ENCODE data around the gene ARHGEF9.

DNA sequence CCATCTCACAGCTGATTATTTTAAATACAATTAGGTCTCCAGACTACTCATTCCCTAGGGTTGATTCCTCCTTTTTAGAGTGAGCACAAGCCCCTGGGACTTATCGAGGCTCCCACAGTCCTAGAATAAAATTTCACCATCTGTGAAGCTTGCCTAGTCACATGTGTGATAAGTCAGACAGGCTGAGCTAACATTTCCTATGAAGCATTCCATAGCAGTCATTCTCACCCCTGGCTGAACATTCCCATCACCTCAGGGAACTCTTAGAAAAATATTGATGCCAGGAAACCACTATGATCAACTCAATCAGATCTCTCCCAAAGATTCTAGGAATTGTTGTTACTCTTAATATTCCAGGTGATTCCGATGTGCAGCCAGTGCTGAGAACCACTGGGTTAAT, 37.7 kb downstream of the ARHGEF9 start:
- TF ChIP-seq, protein P1, sequence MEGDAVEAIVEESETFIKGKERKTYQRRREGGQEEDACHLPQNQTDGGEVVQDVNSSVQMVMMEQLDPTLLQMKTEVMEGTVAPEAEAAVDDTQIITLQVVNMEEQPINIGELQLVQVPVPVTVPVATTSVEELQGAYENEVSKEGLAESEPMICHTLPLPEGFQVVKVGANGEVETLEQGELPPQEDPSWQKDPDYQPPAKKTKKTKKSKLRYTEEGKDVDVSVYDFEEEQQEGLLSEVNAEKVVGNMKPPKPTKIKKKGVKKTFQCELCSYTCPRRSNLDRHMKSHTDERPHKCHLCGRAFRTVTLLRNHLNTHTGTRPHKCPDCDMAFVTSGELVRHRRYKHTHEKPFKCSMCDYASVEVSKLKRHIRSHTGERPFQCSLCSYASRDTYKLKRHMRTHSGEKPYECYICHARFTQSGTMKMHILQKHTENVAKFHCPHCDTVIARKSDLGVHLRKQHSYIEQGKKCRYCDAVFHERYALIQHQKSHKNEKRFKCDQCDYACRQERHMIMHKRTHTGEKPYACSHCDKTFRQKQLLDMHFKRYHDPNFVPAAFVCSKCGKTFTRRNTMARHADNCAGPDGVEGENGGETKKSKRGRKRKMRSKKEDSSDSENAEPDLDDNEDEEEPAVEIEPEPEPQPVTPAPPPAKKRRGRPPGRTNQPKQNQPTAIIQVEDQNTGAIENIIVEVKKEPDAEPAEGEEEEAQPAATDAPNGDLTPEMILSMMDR (conservative IDR thresholded peaks at IDR 0.05; ENCODE audit: low read length): no peak
- TF ChIP-seq EZH2phosphoT487 (IDR thresholded peaks at IDR 0.05; ENCODE audit: borderline replicate concordance, low read depth, low read length): no peak

Data from OCI-LY7 (cell line).